ENCODE results near the gene SOX6.

- no peak for TF ChIP-seq CTCF (IDR thresholded peaks at IDR 0.05; ENCODE audit: low read length)
- TF ChIP-seq EZH2 (IDR thresholded peaks at IDR 0.05; ENCODE audit: borderline replicate concordance, low read length) = no peak
These were observed 44.0 kb downstream of the SOX6 start for GRCh38 chr11:16312233-16312765.
